Caco-2 (cell line): ENCODE measurements around the gene PLXNA4. TPM values are rescaled to one million over a fixed set of nuclear protein-coding genes. Genes with fewer than 3 reads are reported as not detected.

ENCODE experiments used
- BruUV-seq: library from RNA; stranded (reverse); fragments of 400-500 nt; replicated peaks from 2 replicates; lab custom pipeline; 2021; lab: Mats Ljungman, UMichigan
- CTCF ChIA-PET: fragments of 300-600 bp; sonication (Branson Sonifier 250); formaldehyde crosslinking; loops from one replicate; lab custom pipeline; 2022; ENCODE audit warnings: antibody characterized with exemption; lab: Charles Lee
- POLR2A ChIA-PET: fragments of 300-600 bp; sonication (Branson Sonifier 250); formaldehyde crosslinking; loops from one replicate; lab custom pipeline; 2022; ENCODE audit warnings: antibody characterized with exemption; lab: Charles Lee
- DNase-seq, 2 experiments: peaks; one replicate each; pipeline versions ENCODE4 v3.0.0 to v3.0.0-alpha.2; 2020 to 2022
- H3K27me3 ChIP-seq: replicated peaks from 2 replicates; pipeline ENCODE4 v1.6.0; 2011; ENCODE audit warnings: low read length; ENCODE audit not compliant: control insufficient read depth, insufficient read depth
- H3K36me3 ChIP-seq: 2 replicates; pipeline ENCODE4 v1.5.1; 2011; ENCODE audit warnings: low read length; ENCODE audit not compliant: control insufficient read depth, insufficient read depth
- H3K4me1 ChIP-seq: fragments of 250-450 bp; sonication (Bioruptor Pico); 2 replicates; pipeline ENCODE4 v1.5.1; 2020; ENCODE audit warnings: mild to moderate bottlenecking
- H3K4me3 ChIP-seq: 2 replicates; pipeline ENCODE4 v1.5.1; 2011; ENCODE audit warnings: low read depth, mild to moderate bottlenecking, control low read depth, low read length
- H3K9me3 ChIP-seq: fragments of 250-450 bp; sonication (Bioruptor Pico); 2 replicates; pipeline ENCODE4 v1.5.1; 2020; ENCODE audit warnings: mild to moderate bottlenecking, moderate library complexity
- H3K27ac Mint-ChIP-seq: one replicate; pipeline ENCODE4 v1.8.0; 2022; ENCODE audit warnings: mixed read lengths; ENCODE audit not compliant: unreplicated experiment
- H3K27me3 Mint-ChIP-seq: one replicate; pipeline ENCODE4 v1.8.0; 2022; ENCODE audit warnings: mixed read lengths; ENCODE audit not compliant: insufficient read depth, unreplicated experiment
- H3K36me3 Mint-ChIP-seq: one replicate; pipeline ENCODE4 v1.8.0; 2022; ENCODE audit warnings: mild to moderate bottlenecking, mixed read lengths; ENCODE audit not compliant: insufficient read depth, unreplicated experiment
- H3K4me1 Mint-ChIP-seq: one replicate; pipeline ENCODE4 v1.8.0; 2022; ENCODE audit warnings: low read depth, mixed read lengths; ENCODE audit not compliant: unreplicated experiment
- H3K4me3 Mint-ChIP-seq: one replicate; pipeline ENCODE4 v1.8.0; 2022; ENCODE audit warnings: mild to moderate bottlenecking, moderate library complexity, mixed read lengths; ENCODE audit not compliant: unreplicated experiment
- H3K9me3 Mint-ChIP-seq: one replicate; pipeline ENCODE4 v1.8.0; 2022; ENCODE audit warnings: mixed read lengths; ENCODE audit not compliant: unreplicated experiment
- intact Hi-C: fragments of 100-400 bp; cut with micrococcal nuclease; formaldehyde crosslinking; loops from one replicate; pipeline ENCODE4 v1.10.0; 2022; ENCODE audit not compliant: unreplicated experiment
- total RNA-seq: library from RNA; stranded (reverse); gene quantifications from 2 replicates; pipeline ENCODE4 v1.2.3, GENCODE V29; 2022
- TF ChIP-seq, protein P1 (sequence below), 2 experiments: fragments of 200-600 bp in 1 of 2; IDR thresholded peaks; 1 replicate in 1 of 2; 2 replicates in 1 of 2; pipeline versions ENCODE4 v1.5.1 to v1.8.0; 2011 to 2022; ENCODE audit warnings: antibody characterized with exemption in 1 of 2, control low read depth in 1 of 2, inconsistent platforms in 1 of 2, low read depth in 1 of 2, low read length in 1 of 2, mild to moderate bottlenecking in 1 of 2, moderate library complexity in 1 of 2; ENCODE audit not compliant: insufficient read depth in 1 of 2, severe bottlenecking in 1 of 2, unreplicated experiment in 1 of 2

Gene PLXNA4
- total RNA-seq, 1 experiment from 2014 or later = 0.43 TPM

DNA sequence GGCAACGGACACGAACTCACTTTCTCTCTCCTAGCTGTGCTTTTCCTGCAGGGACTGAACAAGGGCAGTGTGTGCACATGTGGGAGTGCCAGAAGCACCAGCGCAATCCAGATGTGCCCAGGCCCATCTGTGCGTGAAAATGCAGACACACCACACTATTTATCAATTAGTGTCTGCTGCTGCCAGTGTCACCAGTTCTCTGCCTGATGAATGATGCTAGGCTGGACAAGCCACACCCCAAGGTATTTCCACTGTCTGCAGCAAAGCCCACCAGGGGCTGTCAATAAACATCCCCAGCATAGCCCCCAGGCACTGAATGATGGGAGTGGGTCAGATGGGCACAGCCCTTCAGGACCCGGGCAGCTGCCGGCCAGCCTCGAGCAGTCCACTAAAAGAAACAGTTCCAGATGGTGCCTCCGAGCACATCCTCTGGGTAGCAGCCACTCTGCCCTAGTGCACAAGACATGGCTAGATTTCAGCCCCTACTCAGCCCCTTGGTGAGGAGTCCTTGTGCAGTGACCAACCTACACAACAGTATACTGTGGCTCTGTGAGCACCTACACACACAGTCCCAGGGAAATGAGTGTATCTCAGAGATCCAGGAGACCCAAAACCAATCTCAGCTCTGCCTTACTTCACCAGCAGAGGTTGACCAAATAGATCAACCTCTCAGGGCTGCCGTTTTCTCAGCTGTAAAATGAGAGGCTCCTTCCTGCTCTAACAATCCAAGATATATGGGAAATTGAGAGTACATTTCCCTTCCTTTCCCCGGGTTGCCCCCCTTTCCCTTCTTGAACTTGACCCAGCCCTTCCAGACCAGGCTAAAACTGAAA is 314.7 kb downstream of the PLXNA4 start:
- ChIA-PET CTCF (no interaction called here), POLR2A (no interaction called here)
- no peaks in the 10 kb centered on the region for H3K4me1 Mint-ChIP-seq
- no peak overlapping the region for H3K27ac Mint-ChIP-seq
- H3K4me3 Mint-ChIP-seq = no peak overlapping the region
- Histone ChIP-seq H3K4me1 (no peaks in the 10 kb centered on the region), H3K27me3 (no peaks in the 10 kb centered on the region; the same call in 1 of the 2 replicates), H3K36me3 (no peaks in the 10 kb centered on the region), H3K9me3 (no peaks in the 10 kb centered on the region), H3K4me3 (no peak overlapping the region)
- H3K27me3 Mint-ChIP-seq = peaks cover 16% of the 10 kb centered on the region
- TF ChIP-seq, protein P1, sequence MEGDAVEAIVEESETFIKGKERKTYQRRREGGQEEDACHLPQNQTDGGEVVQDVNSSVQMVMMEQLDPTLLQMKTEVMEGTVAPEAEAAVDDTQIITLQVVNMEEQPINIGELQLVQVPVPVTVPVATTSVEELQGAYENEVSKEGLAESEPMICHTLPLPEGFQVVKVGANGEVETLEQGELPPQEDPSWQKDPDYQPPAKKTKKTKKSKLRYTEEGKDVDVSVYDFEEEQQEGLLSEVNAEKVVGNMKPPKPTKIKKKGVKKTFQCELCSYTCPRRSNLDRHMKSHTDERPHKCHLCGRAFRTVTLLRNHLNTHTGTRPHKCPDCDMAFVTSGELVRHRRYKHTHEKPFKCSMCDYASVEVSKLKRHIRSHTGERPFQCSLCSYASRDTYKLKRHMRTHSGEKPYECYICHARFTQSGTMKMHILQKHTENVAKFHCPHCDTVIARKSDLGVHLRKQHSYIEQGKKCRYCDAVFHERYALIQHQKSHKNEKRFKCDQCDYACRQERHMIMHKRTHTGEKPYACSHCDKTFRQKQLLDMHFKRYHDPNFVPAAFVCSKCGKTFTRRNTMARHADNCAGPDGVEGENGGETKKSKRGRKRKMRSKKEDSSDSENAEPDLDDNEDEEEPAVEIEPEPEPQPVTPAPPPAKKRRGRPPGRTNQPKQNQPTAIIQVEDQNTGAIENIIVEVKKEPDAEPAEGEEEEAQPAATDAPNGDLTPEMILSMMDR (IDR thresholded peaks at IDR 0.05; ENCODE audit: insufficient read depth in 1 of 2, low read depth in 1 of 2, low read length in 1 of 2, severe bottlenecking in 1 of 2, unreplicated experiment in 1 of 2) = no peak
- no TSS peak for BruUV-seq
- intact Hi-C loops = no loop called here
- DNase-seq = no peak
- H3K36me3 Mint-ChIP-seq = no peaks in the 10 kb centered on the region
- H3K9me3 Mint-ChIP-seq = no peaks in the 10 kb centered on the region

- H3K36me3 ChIP-seq = no peaks in the 10 kb centered on the region
- H3K9me3 ChIP-seq = no peaks in the 10 kb centered on the region
- no peaks in the 10 kb centered on the region for H3K4me1 ChIP-seq
- peaks cover 7% of the 10 kb centered on the region for H3K27me3 Mint-ChIP-seq
- POLR2A ChIA-PET = interaction anchor here (0.5 kb wide), 1 partner anchor 120 kb away, joined by 6 read pairs; no protein-coding TSS in a partner anchor
- no peak overlapping the region for H3K27ac Mint-ChIP-seq
- no peak for DNase-seq
- no peaks in the 10 kb centered on the region; the same call in 1 of the 2 replicates for H3K27me3 ChIP-seq
- TF ChIP-seq, protein P1 (IDR thresholded peaks at IDR 0.05; ENCODE audit: insufficient read depth in 1 of 2, low read depth in 1 of 2, low read length in 1 of 2, severe bottlenecking in 1 of 2, unreplicated experiment in 1 of 2) = no peak
- H3K9me3 Mint-ChIP-seq = no peaks in the 10 kb centered on the region
- CTCF ChIA-PET = no interaction called here
- BruUV-seq = no TSS peak
- no peaks in the 10 kb centered on the region for H3K36me3 Mint-ChIP-seq
- no peaks in the 10 kb centered on the region for H3K4me1 Mint-ChIP-seq
- intact Hi-C loops = no loop called here
- H3K4me3 Mint-ChIP-seq = no peak overlapping the region
- no peak overlapping the region for H3K4me3 ChIP-seq
These were observed 318.0 kb downstream of the PLXNA4 start for GRCh38 chr7:132258231-132258630.

DNA sequence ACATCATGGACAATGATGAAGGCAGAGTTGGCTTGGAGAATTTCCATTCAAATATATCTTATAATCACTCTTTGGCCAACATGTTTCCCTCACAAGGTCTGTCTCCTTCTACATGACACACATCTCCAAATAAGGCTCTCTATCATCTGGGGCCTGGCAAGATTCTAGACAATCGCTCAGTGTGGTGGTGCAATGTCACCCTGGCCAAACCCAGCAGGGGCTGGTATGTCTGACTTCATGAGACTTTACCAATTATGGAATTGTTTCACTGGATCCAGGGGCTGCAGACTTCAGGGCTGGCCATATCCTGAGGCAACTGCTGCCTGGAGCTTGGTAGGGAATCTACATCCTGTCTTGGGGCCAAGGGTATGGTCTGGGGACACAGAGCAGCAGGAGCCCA is 319.0 kb downstream of the PLXNA4 start:
- no peaks in the 10 kb centered on the region for H3K27me3 ChIP-seq
- no peaks in the 10 kb centered on the region for H3K4me1 ChIP-seq
- CTCF ChIA-PET = no interaction called here
- POLR2A ChIA-PET = no interaction called here
- H3K9me3 ChIP-seq = no peaks in the 10 kb centered on the region
- Mint-ChIP-seq H3K27me3 (peaks cover 3% of the 10 kb centered on the region), H3K4me1 (no peaks in the 10 kb centered on the region), H3K9me3 (no peaks in the 10 kb centered on the region), H3K36me3 (no peaks in the 10 kb centered on the region), H3K27ac (no peak overlapping the region), H3K4me3 (no peak overlapping the region)
- no peak for DNase-seq
- intact Hi-C loops = no loop called here
- H3K4me3 ChIP-seq = no peak overlapping the region
- TF ChIP-seq, protein P1 (IDR thresholded peaks at IDR 0.05; ENCODE audit: insufficient read depth in 1 of 2, low read depth in 1 of 2, low read length in 1 of 2, severe bottlenecking in 1 of 2, unreplicated experiment in 1 of 2) = no peak
- no TSS peak for BruUV-seq
- H3K36me3 ChIP-seq = no peaks in the 10 kb centered on the region
